ENCODE measurements around the gene CHD9NB. TPM values are rescaled to one million over a fixed set of nuclear protein-coding genes. Genes with fewer than 3 reads are reported as not detected.

Gene CHD9NB
- total RNA-seq = 0.48 and 0.64 TPM in 2 replicates

GRCh38 chr16:53052519-53053501 lies at the start of gene CHD9NB:
Gene CHD9NB, minus strand, starts transcription at chr16:53052897. Its CDS starts 8,739 bp downstream, at chr16:53044158.

GRCh38 chr16:53054670-53055485 lies 2.2 kb upstream of the CHD9NB start, which contains the start of gene CHD9:
Gene CHD9, plus strand, starts transcription at chr16:53054991. Its CDS starts 101,099 bp downstream, at chr16:53156090.

Other genes with a start within 250 kb of the CHD9NB start
- 34.0 and 35.6 TPM in 2 replicates for gene CHD9, start 2.1 kb upstream of the CHD9NB start, total RNA-seq